HG03457 (cell line): ENCODE results near the gene INSYN2B.

ENCODE experiments used
- ATAC-seq: cut with Tn5 transposase; IDR thresholded peaks from one replicate; pipeline ENCODE4 v1.9.1; 2021; ENCODE audit warnings: moderate number of reproducible peaks; ENCODE audit not compliant: unreplicated experiment

The INSYN2B gene

DNA sequence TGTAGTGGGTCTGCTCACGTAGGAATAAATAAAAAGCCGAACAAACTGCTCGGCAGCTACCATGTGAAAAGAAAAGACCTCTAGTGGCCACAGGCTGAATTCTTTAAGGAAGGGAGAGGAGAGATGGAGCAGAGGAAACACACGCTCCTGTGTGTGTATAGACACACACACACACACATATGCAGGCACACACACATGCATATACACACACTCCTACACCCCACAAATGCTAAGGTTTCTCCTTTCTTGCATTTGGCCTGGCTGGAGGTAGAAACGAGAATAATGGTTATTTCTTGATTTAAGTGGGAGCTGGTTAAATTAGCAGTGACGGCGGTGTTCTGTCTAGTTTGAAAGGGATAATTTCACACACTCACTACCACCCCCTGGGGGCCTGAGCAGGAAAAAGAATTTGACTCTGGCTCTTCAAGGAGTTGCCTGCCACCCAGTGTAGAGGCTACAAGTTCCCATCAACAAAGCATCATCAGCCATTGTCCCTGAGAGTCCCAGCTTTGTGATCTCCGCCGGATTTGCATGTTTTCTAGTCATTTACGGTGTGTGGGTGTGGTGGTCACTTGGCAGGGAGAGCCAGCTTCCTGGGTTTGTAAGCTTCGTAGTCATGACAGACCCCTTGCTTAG is at the start of gene INSYN2B:
Gene INSYN2B (minus strand): TSS at position 78 of the 636 bp plus-strand sequence. CDS start 96,597 bp downstream, outside the sequence.
- ATAC-seq: no peak

DNA sequence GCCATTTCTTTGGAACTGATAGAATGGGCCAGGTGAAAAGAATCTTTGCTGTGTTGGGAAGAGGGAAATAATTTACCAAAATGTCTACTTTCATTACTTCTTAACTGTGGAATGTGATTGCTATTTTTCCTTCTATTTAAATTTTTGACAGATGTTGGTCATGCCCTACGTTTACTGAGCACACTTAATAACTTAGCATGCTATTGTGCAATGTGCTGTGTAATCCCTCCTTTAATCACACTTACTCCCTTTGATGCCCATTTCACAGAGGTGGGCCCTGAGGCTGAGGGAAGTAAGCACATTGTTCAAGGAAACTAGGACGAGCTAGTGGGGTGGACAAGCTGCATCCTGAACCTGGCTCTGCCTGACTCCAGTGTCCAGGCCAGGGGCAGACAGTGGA is 47.8 kb upstream of the INSYN2B start:
- ATAC-seq: no peak

DNA sequence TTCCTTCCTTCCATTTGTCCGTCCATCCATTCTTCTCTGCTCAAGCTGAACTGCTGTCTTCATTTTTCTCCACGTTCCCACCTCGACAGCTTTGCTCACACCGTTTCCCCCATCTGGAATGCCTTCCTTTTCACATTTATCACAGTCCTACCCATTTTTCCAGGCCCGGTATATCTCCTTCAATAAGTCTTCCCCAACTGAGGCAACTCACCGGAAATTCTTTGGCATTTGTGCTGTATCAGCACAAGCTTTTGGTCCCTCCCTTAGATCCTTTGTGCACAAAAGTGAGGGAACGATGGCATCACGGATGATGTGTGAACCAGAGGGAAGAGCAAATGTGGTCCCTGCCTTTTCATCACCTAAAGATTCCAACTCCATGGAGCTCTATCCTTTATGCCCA is 45.6 kb upstream of the INSYN2B start:
- ATAC-seq: no peak

GRCh38 chr5:170021506-170021905 is 41.2 kb upstream of the INSYN2B start:
- no peak for ATAC-seq

DNA sequence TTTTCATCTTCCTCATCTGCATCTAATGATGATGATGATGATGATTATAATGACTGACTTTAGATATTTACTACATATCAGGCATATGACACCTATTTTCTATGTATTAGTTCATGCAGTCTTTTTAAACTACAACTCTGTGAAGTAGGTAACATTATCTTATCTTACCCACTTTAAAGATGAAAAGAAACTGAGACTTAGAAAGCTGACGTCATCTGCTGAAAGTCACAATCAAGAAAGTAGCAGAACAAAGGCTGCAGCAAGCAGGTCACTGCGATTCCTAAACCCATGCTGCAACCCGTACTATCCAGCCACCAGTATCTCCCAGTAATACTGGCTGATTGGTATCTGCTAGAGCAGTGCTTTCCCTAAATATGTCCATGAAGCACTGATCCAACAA is 40.1 kb upstream of the INSYN2B start:
- no peak for ATAC-seq

DNA sequence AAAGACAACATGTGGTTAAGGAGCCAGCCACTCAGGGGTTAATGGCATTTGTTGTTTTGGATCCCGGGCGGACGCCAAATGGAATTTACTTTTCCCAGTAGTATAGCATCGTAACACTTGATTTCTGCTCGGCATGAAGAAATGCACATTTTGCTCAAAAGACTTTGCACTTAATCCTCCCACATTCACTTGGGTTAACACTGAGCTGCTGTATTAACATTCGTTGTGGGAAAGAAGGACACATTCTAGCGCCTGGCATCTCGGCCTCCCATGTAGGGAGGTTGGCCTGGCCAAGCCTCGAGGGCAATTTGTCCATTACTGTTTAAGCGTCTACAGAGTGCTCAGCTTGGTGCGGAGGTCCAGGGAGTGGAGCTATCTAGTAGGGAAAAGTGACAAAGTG is 32.3 kb upstream of the INSYN2B start:
- no peak for ATAC-seq

DNA sequence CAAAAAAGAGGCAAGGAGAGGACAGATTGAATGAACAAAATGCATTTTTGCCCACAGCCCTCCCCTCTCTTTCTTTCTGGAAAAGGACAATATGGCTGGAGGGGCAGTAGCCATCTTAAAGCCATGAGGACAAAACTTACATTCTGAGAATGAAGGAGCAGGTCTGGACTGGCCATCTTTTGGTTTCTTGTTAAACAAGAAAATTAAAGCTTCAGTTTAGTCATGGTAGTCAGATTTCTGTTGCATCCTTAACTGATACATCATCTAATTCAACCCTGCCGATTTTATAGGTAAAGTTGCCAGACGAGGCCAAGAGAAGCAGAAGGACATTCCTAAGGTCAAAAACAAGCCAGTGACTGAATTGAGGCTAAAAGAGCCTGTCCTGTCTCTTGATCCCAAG is 31.5 kb upstream of the INSYN2B start:
- no peak for ATAC-seq

- ATAC-seq: no peak
Measured at GRCh38 chr5:170010595-170010994, 30.3 kb upstream of the INSYN2B start.

DNA sequence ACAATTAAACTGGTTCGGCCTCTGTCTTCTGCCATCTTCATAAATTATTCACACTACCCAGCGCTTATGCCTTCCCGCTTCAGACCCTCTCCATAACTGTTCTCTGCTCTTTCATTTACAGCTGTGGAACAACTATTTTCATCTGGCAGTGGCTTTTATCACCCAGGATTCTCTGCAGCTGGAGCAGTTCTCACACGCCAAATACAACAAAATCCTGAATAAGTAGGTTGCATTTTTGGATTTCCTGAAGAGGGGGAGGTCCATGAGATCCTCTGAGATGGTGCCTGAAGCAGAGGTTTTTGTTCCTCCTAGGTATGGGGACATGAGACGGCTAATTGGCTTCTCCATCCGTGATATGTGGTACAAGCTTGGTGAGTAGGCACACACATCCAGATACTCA is 28.1 kb upstream of the INSYN2B start:
- ATAC-seq: no peak

DNA sequence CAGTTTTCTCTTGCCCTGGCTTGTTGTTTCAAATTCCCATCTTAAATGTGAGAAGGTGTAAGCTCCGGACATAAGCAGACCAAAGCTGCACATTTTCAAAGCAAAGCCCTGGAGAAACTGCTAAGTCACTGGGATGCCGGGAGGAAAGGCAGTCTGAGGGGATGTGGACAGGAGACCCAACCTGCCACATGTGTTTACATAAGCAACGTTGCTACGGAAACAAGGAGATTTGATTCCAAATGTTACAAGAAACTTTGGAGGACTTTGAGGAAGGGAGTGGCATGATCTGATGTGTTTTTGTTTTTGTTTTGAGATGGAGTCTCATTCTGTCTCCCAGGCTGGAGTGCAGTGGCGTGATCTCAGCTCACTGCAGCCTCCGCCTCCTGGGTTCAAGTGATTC is 25.7 kb upstream of the INSYN2B start:
- ATAC-seq: no peak

DNA sequence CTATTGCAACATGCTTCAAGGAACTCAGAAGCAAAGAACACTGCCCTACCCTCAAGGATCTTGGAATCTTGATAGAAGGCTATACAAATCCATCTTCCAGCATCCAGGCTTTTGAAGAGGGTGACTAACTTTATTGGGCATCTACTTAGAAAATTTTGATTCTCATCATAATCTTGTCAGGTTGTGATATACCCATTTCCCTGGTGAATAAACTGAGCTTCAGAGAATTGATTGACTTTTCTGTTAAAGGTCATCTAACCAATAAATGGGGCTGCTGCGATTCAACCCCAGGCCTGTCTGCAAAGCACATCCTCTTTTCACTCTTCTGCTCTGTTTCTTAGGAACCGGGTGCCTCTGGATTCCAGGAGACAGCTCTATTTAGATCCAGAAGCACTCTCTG is 19.9 kb upstream of the INSYN2B start:
- ATAC-seq: no peak

DNA sequence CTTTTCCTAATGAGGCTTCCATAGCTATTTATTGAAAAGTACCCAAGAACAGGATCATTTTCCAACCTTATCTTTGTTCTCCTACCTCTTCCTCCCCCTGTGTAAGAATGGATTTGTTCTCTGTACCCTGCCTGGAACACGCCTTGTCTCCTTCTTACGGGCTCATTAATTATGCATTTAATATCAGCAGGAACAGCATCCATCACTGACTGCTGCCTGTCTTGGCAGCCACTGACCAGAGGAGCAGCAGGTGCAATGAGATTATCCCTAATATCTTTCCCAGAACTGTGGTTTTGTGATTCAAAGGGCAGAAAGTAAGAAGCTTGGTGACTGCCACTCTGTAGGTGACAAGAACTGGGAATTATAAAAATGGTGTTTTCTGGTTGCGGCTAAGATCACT is 19.3 kb upstream of the INSYN2B start:
- no peak for ATAC-seq

GRCh38 chr5:169997798-169998197 is 17.5 kb upstream of the INSYN2B start:
- no peak for ATAC-seq

DNA sequence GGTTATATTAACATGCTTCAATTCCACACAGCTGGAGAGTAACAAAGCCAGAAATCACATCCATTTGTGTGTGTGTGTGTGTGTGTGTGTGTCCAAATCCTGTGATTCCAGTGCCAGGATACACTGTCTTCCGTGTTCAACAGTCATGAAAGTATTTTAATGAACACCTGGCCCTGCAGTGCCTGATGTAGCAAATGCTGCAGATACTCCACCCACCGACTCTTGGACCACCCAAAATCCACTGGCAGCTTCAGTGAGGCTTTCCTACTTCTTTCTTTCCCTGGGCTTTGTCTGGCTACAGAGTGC is 13.1 kb upstream of the INSYN2B start:
- ATAC-seq: no peak

DNA sequence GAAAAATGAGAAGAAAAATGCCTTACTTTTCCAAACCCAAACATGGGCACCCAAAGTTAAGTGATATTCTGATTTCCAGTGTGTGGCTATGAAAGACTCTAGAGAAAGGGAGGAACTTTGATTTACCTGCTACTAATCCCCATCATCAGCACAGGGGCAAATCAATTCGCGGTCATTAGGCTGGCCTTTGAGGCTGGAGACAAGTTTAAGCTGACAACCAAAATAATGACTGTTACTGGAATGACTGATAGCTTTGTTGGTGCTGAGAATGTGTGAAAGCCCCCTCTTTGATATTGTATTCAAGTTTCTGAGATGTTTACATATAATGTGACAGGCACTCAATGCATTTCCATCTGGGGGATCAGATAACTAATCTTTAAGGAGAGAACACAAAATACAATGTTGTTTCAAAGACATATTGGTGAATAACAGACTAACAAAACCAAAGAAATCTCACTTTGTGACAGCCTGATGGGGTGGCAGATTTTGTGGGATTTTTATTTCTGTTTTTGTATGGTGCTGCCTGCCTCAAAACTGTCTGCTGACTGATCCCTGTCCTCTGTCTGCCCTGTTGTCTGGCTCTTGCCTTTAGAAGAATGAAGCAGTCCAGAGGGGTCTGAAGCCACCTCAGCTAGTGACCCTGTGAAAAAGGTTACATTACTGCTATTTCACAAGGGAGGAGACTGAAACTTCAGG is 12.6 kb upstream of the INSYN2B start:
- ATAC-seq: no peak

- no peak for ATAC-seq
Measured at GRCh38 chr5:169991115-169991869, 11.0 kb upstream of the INSYN2B start.

- ATAC-seq: no peak
Measured at GRCh38 chr5:169989365-169989764, 9.1 kb upstream of the INSYN2B start.

GRCh38 chr5:169988947-169989346 is 8.7 kb upstream of the INSYN2B start:
- ATAC-seq: no peak

DNA sequence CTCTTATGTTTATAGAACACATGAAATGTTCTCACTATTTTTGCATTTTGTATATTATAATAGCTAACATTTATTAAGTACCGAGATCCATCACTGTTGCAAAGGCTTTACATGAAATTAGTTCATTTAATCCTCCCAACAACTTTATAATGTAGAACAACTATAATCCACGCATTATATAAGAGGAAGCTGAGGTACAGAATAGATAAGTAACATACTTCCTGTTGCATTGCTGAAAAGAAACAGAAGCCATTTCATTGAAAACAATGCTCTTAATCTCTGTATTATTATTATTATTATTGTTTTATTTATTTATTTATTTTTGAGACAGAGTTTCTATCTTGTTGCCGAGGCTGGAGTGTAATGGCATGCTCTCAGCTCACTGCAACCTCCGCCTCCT is 7.9 kb upstream of the INSYN2B start:
- no peak for ATAC-seq

DNA sequence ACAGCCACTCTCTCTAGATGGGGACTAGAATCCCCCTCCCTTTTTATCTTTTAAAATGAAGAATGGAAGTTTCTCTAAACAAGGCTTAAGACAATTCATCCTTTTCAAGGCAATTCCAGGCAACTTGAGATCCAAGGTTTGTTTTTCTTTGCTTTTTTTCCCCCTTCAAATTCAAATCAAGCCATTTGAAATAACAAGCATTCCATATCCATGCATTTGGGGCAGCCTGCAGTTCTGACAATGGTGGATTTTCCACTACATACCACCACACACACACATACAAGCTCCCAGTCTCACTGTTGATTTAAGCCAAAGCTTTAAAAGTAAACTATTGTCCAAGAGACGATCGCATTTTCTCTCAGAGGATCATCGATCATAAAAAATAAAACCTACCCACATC is 424 bp downstream of the INSYN2B start:
- ATAC-seq: no peak

- ATAC-seq: no peak
Measured at GRCh38 chr5:169978714-169979113, 1.6 kb downstream of the INSYN2B start.

- ATAC-seq: no peak
Measured at GRCh38 chr5:169974121-169974770, 6.0 kb downstream of the INSYN2B start.
